OCI-LY3 (cell line): ENCODE results near the gene CDH24.

ENCODE experiments used
- H2AFZ ChIP-seq: fragments of 200-600, 300-600 bp; shearing (Covaris generic); 2 replicates; pipeline ENCODE4 v1.6.0; 2014; ENCODE audit warnings: antibody characterized with exemption, low read depth, low read length
- H3K27ac ChIP-seq: fragments of 200-600, 300-600 bp; sonication (generic); 2 replicates; pipeline ENCODE4 v1.5.1; 2014; ENCODE audit warnings: mild to moderate bottlenecking, low read length, moderate library complexity, mixed read lengths
- H3K27me3 ChIP-seq: fragments of 200-600, 300-600 bp; sonication (generic); 2 replicates; pipeline ENCODE4 v1.6.1; 2014; ENCODE audit warnings: low read depth, low read length, mixed read lengths
- H3K36me3 ChIP-seq: fragments of 200-600, 300-600 bp; sonication (generic); replicated peaks from 2 replicates; pipeline ENCODE3; 2014; ENCODE audit warnings: low read depth, low read length, mixed read lengths
- H3K4me1 ChIP-seq: fragments of 300-600, 200-600 bp; sonication (generic); 2 replicates; pipeline ENCODE4 v1.6.1; 2014; ENCODE audit warnings: low read length, mixed read lengths
- H3K4me2 ChIP-seq: fragments of 200-600, 300-600 bp; sonication (generic); 2 replicates; pipeline ENCODE4 v1.6.1; 2014; ENCODE audit warnings: low read length, mixed read lengths
- H3K4me3 ChIP-seq: fragments of 300-600, 200-600 bp; sonication (generic); 2 replicates; pipeline ENCODE4 v1.5.1; 2014; ENCODE audit warnings: antibody characterized with exemption, mild to moderate bottlenecking, low read length, moderate library complexity
- H3K79me2 ChIP-seq: fragments of 300-600, 200-600 bp; shearing (Covaris generic); 2 replicates; pipeline ENCODE4 v1.6.1; 2014; ENCODE audit warnings: mild to moderate bottlenecking, low read length, mixed read lengths
- H3K9ac ChIP-seq: fragments of 300-600, 200-600 bp; shearing (Covaris generic); 2 replicates; pipeline ENCODE4 v1.6.0; 2014; ENCODE audit warnings: mild to moderate bottlenecking, low read length, moderate library complexity
- H3K9me3 ChIP-seq: fragments of 200-600, 300-600 bp; shearing (Covaris generic); 2 replicates; pipeline ENCODE4 v1.6.1; 2014; ENCODE audit warnings: low read length, mixed read lengths; ENCODE audit not compliant: insufficient read depth
- H4K20me1 ChIP-seq: fragments of 200-600, 300-600 bp; sonication (generic); 2 replicates; pipeline ENCODE4 v1.6.1; 2016; ENCODE audit warnings: low read length, mixed read lengths; ENCODE audit not compliant: insufficient read depth
- CTCF ChIP-seq: fragments of 200-600, 300-600 bp; sonication (generic); IDR thresholded peaks from 2 replicates; pipeline ENCODE4 v1.5.1; 2014; ENCODE audit warnings: antibody characterized with exemption, low read length, low read depth
- EZH2phosphoT487 ChIP-seq: fragments of 200-600 bp; shearing (Covaris generic); IDR thresholded peaks from 2 replicates; pipeline ENCODE4 v1.6.1; 2018; ENCODE audit warnings: antibody characterized with exemption, mixed run types, low read depth

CDH24 gene

DNA sequence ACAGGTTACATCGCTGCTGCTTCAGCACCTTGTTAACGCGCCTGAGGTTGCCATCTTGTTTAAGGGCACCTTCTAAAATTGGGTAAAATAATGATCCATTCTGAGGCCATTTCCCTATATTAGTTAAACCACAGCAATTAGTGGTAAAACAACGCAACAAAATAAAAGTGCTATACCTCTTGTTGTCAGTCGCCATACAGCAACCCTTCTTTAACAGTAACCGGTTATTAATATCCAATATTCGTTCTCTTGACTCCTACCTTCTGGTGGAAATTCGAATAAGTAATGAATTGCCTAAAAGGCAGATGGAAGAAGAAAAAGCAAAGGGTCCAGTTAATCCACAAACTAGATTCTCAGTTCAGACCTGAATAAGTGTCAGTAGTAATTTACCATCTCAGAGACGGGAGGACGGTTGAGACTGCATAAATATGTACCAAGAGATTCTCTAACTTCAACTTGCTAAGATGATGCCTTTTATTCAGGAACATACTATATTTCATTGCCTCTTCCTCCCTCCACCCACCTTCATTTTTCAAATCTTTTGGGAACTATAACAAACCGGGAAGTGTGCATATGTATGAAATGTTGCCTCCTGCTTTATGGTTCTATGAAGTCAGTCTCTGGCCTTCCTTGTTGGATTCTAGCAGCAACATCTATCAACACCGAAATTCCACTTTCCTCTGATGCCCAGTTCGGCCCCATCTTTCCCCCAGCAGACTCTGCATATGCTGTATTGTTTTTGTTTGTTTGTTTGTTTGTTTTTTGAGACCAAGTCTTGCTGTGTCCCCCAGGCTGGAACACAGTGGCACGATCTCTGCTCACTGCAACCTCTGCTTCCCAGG, 21.8 kb downstream of the CDH24 start:
- H3K9ac ChIP-seq = peak overlapping the region; percentile 37; the same call in 1 of the 2 replicates
- H4K20me1 ChIP-seq = no peaks in the 10 kb centered on the region
- H3K36me3 ChIP-seq = peaks cover 21% of the 10 kb centered on the region
- peak overlapping the region; percentile 86 for H3K27ac ChIP-seq
- peaks cover 34% of the 10 kb centered on the region for H3K79me2 ChIP-seq
- no peak for TF ChIP-seq CTCF
- TF ChIP-seq EZH2phosphoT487 = no peak
- peaks cover 14% of the 10 kb centered on the region for H3K4me1 ChIP-seq
- peak overlapping the region; percentile 88 for H3K4me3 ChIP-seq
- H3K27me3 ChIP-seq = no peaks in the 10 kb centered on the region
- H3K4me2 ChIP-seq = peak overlapping the region; percentile 64
- H2AFZ ChIP-seq = peak overlapping the region; percentile 94
- H3K9me3 ChIP-seq = no peaks in the 10 kb centered on the region

- peak within 1 kb of the TSS; percentile 90 for H3K9ac ChIP-seq
- H3K27me3 ChIP-seq = no peaks in the 10 kb centered on the region
- no peaks in the 10 kb centered on the region for H3K9me3 ChIP-seq
- peaks cover 34% of the 10 kb centered on the region for H3K79me2 ChIP-seq
- H3K4me3 ChIP-seq = peak within 1 kb of the TSS; percentile 88
- peaks cover 14% of the 10 kb centered on the region for H3K4me1 ChIP-seq
- H4K20me1 ChIP-seq = no peaks in the 10 kb centered on the region
- peaks cover 23% of the 10 kb centered on the region for H3K36me3 ChIP-seq
- H3K4me2 ChIP-seq = peak within 1 kb of the TSS; percentile 64
- TF ChIP-seq CTCF = no peak
- H3K27ac ChIP-seq = peak within 1 kb of the TSS; percentile 86
- H2AFZ ChIP-seq = peak within 1 kb of the TSS; percentile 94
These were observed 22.6 kb downstream of the CDH24 start, which contains the start of gene PSMB5 for GRCh38 chr14:23034498-23035302. PSMB5 (minus strand) TSS chr14:23034900; CDS start chr14:23034881, 19 bp downstream.

DNA sequence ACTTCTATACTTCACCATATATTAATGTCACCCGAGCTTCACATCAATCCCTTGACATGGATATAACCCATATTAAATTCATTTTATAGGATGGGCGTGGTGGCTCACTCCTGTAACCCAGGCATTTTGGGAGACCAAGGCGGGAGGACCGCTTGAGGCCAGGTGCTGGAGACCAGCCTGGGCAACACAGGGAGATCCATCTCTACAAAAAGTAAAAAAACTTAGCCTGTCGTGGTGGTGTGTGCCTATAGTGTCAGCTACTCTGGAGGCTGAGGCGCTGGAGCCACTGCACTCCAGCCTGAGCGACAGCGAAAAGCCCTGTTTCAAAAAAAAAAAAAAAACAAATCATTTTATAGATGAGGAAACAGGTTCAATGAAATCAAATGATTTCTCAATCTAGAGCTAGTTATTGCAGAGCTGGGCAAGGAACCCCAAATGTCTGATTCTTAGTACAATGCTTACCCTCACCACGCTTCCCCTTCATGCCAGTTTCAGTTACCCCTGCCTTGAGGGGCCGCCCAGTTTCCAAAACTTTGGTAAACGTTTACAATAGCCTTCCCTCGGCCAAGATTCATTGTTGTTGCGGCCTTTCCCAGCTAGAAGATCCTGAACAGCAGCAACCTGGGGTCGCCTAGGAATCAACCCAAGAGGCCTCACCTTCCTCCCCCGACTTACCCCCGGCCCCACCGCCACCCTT, 23.4 kb downstream of the CDH24 start:
- Histone ChIP-seq H3K36me3 (peaks cover 28% of the 10 kb centered on the region), H2AFZ (0 out of 2 replicates have a peak overlapping the region, but pooled peaks have one; percentile 48)
- TF ChIP-seq CTCF (no peak), EZH2phosphoT487 (no peak)

More for the DNA sequence above, 23.4 kb downstream of the CDH24 start:
- Histone ChIP-seq H3K9ac (peak overlapping the region; percentile 90), H4K20me1 (no peaks in the 10 kb centered on the region), H3K4me2 (peak overlapping the region; percentile 63), H3K9me3 (no peaks in the 10 kb centered on the region), H3K4me3 (peak overlapping the region; percentile 88), H3K27me3 (no peaks in the 10 kb centered on the region), H3K27ac (peak overlapping the region; percentile 86), H3K79me2 (peaks cover 38% of the 10 kb centered on the region), H3K4me1 (peaks cover 14% of the 10 kb centered on the region)
